NCI-H187 treated with DMSO at 0.1 percent for 48 hours (cell line): ENCODE data around the gene PIAS3.

Experiments
- DNase-seq: peaks from one replicate; lab custom pipeline; 2025; lab: John Stamatoyannopoulos, UW

The PIAS3 gene

DNA sequence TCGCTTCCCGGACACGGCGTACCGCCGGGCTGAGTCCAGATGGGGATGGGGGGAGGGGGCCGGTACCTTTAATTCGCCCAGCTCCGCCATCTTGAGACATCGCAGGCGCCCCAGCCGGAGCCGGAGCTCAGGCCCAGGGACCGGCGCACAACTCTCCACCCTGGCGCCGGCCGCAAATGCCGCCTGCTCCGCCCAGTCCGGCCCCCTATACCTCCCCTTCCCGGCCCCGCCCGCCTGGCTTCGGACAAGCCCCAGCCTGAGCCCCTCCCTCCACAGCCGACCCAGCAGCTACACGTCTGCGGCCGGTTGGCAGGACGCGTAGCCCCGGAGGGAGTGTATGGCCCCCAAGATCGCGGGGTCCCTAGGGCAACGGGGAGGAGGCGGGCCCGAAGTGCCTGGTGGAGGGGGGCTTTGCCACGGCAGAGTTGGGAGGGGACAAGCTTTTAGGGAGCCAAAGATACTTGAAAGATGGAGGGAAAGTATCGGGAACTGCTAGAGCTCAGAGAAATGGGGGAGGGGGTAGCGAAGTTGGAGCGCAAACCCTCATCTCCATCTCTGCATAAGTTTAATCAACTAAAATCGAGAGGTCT is at the start of gene PIAS3:
TSS of gene PIAS3 (minus strand) at position 181 of the 590 bp plus-strand sequence. CDS start at position 90, 91 bp downstream.
- DNase-seq, result peak; percentile 90

DNA sequence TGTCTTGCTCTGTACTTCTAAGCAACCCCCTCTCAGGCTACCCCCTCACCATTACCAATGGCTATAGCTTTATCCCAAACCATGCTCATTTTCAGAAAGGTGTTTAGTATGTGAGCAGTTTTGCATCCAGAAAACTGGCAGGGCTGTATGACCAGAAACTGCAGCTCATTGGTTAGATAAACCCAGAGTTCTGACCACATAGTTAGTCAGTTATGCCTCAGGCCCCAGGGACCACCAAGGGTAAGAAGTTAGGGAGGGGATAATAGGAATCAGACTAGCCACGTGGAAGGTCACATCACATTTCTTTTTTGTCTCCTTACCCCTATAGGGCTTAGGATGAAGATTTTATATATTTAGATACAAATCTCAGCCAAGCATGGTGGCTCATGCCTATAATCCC is 49.8 kb upstream of the PIAS3 start:
- DNase-seq, result no peak

DNA sequence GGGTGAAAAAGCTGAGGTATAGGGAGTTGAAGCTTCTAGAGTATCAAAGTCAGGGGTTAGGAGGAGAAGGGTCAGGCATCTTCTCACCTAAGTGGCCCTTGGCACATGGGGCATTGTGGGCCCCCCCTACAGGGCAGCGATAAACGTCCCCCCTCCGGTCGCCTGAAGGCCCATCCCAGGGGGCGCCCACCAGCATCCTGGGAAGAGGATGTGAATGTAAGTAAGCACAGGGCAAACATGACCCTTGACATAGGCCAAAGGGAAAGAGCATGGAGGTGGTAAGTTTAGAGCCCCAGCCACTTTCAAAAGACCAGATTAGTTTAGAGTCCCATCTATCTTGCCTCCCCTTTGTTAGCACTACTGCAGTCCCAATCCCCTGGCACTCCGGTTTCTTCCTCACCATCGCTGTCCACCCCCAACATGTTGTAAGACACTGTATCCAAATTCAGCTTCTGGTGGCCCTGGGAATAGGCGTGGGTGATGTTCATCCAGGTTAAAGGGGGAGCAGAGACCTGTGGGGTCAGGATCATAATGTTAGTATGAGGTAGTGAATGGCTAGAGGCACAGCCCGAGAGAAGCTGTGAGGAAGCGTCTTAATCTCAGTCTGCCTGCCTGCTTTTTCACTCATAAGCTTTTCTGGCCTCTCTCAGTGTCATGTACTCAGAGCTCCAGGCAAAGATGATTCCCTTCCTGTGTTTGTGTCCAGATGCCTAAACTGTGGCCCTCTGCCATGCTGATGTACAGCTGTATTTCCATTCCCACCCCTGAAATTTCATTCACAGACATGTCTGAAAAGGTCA is 48.3 kb upstream of the PIAS3 start:
- DNase-seq, result no peak

DNA sequence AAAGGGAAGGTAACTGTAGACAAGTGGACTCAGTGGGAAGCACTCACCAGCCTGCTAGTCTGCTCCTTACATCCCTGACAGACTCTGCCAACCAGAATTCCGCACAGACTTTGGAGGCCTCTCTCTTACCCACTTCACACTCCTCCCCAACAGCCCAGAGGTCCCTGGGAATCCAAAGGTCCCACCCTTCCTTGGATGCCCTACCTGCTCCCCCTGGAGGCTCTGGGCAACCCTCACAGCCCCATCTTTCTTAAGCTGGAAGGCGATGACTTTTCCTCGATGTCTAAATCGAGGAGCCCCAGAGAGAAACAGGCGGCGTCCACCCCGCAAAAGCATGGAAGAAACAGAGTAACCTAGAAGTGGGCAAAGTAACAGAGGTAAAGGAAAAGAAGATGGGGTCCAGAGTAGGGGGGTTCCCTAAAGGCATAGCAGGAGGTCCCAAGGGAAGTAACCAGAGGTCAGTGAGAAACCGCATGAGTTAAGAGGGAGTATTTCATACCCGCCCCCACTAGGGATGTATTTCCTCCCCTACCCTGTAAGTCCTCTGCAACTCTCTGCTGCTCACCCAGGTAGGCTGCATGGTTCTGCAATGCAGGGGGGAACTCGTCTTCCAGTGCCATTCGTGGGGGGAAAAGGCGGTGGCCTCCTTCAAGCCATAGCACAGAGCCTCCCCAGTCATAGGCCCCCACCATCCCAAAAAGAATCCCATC is 42.6 kb upstream of the PIAS3 start:
- DNase-seq, result no peak

DNA sequence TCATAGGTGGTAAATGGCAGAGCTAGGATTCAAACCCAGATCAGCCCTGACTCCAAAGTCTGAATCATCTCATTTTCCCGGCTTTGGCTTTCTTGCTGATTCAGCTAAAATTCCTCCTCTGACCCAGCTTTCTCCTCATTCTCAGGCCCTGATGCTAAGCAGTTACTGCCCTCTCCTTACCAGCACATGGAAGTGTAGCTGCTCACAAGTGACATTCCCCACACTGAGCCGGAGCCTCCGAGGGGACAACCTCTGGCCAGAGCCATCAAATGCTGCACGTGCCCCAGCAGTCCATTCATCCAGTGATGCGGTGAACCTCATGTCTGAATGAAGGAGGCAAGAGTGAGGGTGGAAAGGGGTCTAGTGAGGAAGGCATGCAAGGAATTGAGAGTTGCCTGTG is 39.9 kb upstream of the PIAS3 start:
- no peak for DNase-seq

DNA sequence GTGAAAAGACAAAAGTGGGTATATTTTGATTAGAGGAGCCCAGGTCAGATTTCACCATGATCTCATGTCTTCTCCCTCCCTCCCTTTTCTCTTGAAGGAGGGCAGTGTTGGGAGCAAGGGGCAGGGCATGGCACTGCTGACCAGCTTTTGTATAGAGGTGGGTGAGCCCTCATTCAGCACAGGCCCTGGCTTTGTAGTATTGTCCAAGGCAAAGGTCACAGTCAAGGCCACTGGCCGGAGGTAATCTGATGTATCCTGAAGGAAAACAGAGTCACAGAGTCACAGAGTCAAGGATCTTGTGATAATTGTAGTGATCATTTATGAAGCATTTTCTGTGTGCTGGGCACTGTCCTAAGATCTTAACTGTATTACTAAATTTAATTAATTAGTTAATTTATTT is 39.1 kb upstream of the PIAS3 start:
- DNase-seq, result no peak

DNA sequence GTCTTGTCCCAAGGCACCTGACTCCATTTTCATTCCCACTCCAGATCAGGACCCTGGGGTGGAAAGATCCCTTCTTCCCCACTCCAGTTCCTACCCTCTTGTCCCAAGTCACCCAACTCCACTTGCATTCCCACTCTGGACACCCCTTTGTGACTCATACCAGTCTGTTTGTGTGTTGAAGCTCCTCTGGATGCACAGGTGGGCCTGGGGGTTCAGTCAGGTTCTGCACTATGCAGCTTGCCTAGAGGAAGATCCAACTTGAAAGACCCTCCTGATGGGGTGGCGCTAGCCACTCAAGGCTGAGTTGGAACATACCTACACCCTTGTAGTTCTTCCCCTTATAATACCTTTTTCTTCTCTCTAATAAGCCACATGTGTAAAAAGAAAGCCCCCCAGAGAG is 36.6 kb upstream of the PIAS3 start:
- no peak for DNase-seq

DNA sequence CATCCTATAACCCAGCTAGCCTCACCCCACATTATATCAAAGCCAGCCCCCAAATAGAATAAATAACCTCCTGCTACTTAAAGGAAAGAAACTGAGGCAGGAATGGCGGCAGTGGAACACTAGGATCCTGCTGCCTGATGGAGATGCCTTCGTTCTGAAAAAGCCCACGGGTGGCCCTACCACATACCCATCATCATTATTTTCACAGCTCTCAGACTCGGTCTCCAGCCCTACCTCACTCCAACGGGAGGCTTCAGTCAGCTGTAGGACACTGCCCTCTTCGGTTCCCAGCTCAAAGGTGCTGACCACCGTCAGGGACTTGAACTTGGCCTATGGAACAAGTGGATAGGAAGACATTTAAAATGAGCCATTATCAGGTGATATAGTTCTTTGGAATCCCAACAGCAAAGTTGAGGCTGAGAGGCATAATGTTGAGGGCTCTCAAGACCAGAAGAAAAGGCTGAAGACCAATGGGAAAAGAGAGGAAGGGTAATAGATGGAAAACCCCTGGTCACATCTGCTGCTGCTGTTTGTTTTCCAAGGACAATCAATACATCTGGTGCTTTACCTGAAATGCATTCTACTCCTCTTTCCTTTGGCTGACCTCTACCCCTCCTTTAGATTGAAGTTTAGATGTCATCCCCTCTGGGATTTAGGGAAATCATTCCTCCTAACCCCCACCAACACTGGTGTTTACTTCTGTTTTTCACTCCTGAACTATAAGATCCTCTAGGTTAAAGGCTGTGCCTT is 34.6 kb upstream of the PIAS3 start:
- no peak for DNase-seq

DNA sequence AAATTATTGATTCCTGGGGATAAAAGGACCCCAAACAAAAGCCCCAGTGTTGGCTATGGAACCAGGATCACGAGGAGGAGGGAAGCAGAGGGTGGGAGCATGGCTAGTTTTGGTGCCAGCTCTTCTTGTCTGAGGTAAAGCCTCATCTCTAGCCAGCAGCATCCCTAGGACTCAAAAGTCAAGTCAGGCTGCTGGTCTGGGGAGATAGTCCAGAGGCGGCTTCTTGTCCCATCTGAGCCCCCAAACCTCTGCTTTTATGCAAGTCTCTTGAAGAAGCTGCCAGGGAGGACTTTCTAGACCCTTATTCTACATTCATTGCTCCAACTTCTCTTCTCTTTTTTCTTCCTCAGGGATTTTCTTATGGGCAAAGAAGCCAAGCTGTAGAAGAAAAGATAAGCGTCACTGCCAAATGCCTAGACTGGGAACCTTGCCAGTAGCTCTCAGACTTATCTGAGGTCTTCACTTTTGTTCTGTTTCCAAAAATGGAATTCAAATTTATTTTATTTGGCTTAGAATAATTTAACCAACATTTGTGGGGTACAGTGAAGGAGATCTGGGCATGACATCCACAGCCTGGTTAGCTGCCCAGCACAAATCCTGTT is 33.7 kb upstream of the PIAS3 start:
- no peak for DNase-seq

DNA sequence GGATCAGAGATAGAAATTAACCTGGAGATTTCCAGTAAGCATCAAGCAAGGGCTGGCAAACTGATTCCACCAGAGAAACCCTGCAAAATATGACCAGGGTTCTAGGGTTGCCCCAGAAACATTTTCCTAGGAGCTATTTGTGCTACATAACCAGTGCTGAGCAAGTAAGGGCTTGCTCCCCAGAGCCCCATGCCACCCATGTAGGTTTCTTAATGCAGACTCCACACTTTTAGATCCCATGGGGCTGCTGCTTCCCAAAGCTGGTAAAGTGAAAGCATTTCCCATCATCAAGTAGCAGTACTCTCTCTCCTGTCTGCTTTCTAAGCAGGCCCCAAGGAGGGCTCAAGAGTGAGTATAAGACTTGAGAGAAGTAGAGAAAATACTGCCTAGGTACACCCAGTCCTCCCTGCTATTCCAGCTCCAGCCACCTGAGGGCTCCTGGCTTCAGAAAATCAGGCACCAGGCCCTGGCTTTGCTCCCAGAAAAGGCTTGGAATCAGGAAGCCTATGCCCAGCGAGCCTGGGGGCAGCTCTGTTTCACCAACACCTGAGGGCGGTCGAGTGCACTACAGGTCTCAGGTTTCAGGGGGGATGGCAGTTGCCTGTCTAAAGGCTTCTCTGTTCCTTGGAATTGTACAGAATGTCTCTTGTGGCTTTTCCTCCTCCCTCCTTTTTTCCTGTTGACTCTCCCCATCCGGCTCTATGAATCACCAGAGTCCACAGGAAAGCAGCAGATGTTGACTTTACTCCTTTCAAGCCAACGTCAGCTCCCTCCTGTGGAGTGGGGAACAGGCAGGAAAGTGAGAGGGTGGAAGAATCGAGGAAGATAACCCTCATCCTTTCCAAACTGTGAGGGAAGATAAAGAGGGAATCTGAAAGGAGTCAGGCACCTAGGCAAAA is 33.0 kb upstream of the PIAS3 start:
- peak; percentile 98 for DNase-seq

DNA sequence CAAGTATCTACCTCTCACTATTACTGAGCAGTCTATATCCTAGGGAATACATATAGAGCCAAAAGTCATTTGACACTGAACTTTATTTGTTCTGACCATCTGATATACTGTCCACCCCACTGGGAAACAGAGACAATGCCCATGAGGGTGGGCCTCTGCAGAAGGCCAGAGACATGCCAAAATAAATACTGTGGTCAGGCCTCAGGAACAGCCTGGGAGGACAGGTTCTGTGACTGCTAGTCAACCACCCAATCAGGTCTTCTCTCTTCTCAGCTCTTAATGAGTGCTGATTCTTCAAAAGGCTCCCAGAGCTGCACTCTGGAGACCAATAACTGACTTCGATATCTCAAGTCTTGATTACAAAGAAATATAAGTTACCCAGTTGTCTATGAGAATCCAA is 32.3 kb upstream of the PIAS3 start:
- no peak for DNase-seq

DNA sequence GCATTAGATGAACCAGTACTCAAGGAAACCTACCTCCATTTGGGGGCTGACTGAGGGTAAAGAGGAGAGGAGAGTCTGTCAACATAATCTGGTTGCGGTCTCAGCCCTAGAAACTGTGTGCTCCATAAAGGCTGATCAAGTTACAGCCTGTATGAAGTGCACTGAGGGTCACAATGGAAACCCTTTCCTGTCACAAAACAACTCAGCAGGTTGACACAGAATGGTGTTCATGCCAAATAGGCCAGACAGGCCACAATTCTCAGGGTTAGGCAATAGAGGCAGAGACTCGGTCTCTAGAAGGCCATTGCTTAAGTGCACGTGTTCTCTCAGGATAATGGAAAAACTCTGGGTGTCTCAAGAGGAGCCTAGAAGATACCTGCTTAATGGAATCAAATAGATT is 30.8 kb upstream of the PIAS3 start:
- peak; percentile 66 for DNase-seq

DNA sequence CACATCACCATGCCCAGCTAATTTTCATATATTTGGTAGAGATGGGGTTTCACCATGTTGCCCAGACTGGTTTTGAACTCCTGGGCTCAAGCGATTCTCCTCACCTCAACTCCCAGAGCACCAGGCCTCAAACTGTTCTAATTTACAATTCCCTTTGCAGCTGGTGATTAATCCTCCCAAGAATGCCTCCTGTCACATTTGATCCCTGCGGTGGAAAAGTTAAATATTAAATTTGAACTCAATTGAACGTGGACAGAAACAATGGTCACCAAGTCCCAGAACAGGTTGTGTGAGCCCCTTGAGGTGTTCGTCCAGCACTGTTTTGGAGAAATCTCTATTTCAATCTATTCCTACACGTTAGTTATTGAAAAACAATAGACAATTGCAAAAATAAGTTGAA is 28.8 kb upstream of the PIAS3 start:
- DNase-seq, result no peak

DNA sequence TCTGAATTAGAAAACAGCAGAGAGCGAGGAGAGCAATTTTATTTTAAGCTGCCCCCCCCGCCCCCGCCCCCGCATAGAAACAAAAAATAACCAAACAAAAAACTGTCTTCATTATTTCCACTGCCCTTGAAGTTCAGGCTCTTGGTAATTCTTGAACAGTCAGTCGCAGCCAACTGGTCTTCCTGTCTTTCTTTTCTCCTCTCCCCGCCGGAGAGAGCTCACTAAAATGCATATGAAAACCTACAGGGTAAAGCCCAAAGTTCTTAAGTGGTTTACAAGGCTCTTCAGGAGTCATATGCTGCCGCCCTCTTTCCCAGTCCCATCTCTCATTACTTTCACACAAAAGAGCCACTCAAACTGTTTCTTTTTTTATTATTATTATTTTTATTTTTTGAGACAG is 27.9 kb upstream of the PIAS3 start:
- no peak for DNase-seq

DNA sequence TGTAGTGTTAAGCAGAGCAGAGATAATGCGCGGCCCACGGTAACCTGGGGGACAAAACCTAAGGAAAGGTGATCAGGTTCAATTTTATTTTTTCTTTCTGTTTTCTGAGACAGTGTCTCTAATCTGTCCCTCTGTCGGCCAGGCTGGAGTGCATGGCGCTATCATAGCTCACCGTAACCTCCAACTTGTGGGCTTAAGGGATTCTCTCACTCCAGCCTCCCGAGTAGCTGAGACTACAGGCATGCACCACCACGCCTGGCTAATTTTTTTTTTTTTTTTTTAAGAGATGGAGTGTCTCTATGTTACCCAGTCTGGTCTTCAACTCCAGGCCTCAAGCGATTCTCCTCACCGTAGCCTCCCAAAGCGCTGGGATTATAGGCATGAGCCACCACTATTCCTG is 27.5 kb upstream of the PIAS3 start:
- DNase-seq, result no peak

DNA sequence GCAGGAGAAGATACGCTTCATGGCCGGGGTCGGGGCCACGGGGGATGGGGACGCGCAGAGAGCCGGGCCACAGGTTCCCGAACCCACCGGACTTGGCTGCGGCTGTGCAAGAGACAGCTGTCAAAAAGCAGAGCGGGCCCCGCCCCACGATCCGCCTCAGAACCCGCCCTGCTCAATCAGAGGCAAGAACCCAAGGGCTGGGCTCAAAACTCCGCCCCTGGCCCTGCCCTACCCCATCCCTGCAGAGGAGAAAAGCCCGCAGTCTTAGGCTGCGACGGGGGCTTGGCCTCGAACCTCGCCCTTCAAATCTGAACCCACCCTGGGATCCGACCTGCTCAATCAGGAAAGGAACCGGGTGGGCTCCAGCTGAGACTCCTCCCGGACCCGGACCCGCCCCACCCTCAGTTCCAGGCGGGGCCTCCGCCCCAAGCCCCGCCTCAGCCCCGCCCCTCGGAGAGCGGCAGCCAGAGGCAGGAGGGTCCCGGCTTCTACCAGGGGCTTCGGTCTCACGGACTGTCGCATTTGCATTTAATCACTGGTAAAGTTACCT is 26.9 kb upstream of the PIAS3 start, which contains the start of gene ANKRD35:
TSS of gene ANKRD35 (minus strand) at position 129 of the 550 bp plus-strand sequence. CDS start at position 21, 108 bp downstream.
- DNase-seq, result peak; percentile 71

DNA sequence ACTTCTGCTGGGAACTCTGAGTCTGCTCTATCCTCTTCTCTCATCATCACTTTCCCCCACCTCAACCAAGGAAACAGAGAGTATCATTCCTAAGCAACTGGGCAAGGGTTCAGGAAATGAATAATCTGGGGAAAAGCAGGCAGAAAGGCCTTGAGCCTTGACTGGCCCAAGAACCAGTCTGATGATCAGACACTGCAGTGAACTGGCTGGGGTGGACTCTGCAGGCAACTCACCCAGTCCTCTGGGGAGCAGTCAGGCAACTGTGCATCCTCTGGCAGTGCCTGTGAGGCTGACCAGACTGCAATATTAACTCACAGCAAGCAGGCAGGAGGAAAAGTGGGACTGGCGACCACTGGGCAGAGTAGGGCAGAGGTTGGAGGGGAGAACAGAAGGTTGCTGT is 25.8 kb upstream of the PIAS3 start:
- DNase-seq, result no peak

DNA sequence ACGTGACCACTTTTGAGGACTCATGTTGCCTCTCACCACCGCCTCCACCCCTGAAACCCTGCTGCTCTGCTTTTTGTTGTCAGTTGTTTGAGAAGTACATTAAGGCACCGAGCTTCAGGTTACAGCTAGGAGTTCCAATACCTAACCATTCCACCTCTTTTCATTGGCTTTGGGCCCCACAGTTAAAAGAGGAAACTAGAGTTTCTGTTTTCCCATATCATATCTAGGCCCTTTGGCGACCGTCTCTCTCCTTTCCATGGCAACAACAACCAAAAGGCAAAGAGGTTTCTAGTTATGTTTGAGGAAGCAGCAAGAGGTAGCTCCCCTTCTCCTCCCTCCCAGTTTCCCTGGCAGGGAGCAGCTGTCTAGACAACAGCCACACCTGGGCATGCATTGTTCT is 20.9 kb upstream of the PIAS3 start:
- DNase-seq, result peak; percentile 100

DNA sequence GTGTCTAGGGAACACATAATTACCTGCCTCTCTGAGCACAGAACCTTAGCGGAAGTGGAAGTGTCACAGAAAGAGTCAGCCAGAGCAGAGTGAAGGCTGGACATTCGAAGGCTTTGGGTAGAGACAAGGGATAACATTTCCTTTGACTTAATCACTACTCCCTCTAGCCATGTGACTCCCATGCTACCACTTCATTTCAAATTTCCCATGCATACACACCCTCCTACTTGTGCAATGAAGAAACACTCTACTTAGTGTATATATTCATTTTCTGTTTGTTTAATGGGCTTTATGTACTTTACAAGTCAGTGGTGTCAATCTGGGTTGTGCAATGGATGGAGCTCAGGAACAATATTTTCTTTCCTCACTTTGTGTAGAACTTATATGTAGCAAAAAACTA is 19.8 kb upstream of the PIAS3 start:
- DNase-seq, result peak; percentile 38

DNA sequence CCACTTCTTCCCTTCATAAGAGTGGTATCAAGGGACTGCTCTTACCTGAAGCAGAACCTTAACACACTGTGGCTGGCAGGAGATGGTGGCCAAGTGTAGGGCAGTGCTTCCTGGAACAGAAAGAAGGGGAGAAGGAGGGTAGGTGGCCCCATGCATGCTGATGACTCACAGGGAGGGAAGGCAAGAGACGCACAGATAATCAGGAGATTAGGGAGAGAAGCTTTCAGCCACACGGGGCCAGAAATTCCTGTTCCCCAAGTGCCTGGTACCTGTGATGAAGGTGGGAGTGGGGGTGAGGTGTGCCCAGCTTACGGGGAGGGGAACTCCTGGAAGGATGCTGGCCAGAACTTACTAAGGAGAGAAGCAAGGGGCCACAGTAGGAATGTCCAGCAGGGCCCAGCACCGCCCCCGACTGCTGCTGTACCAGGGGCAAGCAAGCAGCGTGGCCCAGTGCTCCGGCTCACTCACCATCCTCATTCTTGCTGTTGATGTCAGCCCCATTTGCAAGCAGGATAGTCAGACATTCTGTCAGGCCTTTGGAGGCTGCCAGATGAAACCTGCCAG is 19.1 kb upstream of the PIAS3 start:
- no peak for DNase-seq
